AG09309 (cell line): ENCODE measurements around the gene BRMS1.
A peak's percentile ranks its signal among the peaks of the same experiment; 100 is the strongest.
"Not testable (repeated sequence)": the region's sequence is repeated elsewhere in the genome, so short reads cannot be mapped to it uniquely, and the experiment has no call there.

ENCODE experiments used
- DNase-seq: peaks from one replicate; pipeline ENCODE4 v3.0.0-alpha.2; 2010; ENCODE audit warnings: low read depth
- H3K4me3 ChIP-seq: 2 replicates; pipeline ENCODE4 v1.5.1; 2011; ENCODE audit warnings: mild to moderate bottlenecking, low read depth, low read length, moderate library complexity; ENCODE audit not compliant: control insufficient read depth
- TF ChIP-seq, protein P1 (sequence below): IDR thresholded peaks from 2 replicates; pipeline ENCODE4 v1.5.1; 2011; ENCODE audit warnings: mild to moderate bottlenecking, low read depth, low read length, inconsistent platforms; ENCODE audit not compliant: insufficient read depth, control insufficient read depth; ENCODE audit errors: missing control alignments

The BRMS1 gene

DNA sequence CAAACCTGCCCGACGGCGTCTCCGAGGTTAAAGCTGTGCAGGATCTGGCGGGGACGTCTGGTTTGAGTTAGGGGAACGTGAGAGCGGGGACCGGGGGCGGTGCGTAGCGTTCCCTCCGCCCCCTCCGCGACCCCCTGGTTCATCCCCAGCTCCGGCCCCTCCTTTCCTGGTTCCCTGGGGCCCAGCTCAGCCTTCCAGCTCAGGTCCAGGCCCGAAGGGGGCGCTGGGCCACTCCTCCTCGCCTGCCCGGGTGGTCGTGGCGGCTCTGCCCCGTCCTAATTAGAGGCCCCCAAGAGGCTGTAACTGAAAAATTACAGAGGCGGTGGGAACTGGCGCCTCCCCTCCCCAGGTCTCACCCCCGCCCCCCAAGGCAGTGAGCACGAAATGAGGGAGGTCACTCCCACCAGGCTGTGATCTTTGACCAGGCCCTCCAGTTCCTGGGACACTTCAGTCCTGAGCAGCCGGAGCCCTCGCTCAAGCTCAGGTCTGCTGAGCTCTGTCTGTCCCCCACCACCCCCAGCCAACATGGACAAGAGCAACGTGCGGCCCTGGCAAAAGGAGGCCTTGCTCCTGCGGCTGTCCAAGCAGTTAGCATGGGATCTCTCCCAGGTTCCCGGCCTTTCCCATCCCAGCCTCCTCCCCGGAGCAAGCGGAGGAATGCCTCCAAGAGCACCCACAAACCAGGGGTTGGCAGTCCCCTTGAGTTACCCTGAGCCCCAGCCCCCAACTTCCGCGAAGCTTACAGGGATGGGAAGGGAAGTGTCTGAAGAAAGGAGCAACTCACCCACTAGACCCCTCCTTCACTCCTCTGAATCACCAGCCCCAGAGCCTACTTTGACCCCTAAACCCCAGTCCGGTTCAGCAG is 31.4 kb downstream of the BRMS1 start:
- peak overlapping the region; percentile 74 for H3K4me3 ChIP-seq
- TF ChIP-seq, protein P1, sequence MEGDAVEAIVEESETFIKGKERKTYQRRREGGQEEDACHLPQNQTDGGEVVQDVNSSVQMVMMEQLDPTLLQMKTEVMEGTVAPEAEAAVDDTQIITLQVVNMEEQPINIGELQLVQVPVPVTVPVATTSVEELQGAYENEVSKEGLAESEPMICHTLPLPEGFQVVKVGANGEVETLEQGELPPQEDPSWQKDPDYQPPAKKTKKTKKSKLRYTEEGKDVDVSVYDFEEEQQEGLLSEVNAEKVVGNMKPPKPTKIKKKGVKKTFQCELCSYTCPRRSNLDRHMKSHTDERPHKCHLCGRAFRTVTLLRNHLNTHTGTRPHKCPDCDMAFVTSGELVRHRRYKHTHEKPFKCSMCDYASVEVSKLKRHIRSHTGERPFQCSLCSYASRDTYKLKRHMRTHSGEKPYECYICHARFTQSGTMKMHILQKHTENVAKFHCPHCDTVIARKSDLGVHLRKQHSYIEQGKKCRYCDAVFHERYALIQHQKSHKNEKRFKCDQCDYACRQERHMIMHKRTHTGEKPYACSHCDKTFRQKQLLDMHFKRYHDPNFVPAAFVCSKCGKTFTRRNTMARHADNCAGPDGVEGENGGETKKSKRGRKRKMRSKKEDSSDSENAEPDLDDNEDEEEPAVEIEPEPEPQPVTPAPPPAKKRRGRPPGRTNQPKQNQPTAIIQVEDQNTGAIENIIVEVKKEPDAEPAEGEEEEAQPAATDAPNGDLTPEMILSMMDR = peak; percentile 55
- no peak for DNase-seq

DNA sequence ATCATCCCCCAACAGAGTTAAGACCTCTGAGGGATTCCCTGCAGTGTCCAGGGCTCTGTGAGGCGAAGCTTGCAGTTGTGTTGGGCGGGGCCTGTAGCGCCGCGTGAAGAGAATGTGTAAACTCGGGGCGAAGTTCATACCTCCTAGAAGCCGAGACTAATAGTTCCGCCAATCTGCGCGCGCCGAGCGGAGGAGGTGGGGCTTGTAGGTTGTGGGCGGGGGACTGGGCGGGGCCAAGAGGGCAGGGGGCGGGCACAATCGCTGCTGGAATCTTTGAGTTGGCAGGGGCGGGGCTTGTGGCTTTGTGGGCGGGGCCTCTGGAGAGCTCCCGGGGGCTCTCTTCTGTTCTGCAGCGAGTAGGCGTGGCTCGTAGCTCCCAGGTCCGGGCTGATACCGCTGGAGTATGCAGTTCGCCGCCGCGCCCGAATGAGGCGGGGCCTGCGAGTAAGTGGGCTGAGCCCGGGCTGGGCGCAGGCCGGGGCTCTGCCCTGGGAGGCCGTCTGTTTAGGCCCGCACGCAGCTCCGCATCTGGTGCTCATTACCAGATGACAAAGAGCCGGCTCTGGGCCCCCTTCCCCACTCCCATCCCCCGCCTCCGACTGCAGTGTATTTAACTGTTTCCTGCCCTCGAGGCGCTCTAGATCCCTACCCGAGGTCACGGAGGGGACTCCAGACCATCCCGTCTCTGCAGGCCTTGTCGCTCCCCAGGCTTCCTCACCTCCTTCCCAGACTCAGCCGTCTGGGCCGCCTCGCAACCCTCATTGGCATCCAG is 32.2 kb downstream of the BRMS1 start:
- peak; percentile 98 for DNase-seq
- TF ChIP-seq, protein P1 = no peak
- peak overlapping the region; percentile 74 for H3K4me3 ChIP-seq

DNA sequence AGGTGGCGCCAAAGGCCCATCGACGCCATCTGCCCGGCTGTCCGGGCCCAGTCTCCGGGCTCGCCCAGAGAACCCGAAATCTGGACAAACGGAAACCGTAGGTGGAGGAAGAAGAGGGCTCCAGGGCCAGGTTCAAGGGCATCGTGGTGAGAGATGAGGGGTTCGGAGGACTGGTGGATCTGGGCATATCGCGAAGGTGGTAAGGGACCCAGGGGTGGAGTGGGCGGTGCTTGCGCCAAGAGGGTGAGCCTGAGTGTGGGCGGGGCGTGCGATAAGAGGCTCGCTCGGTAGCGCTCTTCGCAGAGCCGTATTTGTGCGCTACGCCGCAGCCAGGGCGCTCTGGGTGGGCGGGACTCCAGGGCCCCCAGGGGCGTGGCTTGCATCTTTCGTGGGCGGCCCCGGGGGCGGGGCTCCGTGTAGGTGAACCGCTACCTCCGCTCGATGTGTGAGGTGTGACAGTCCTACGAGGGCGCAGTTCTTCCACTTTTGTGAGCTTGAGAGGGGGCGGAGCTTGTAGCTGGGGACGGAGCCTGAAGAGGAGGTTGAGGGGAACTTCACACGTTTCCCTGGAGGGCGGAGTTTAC is 32.8 kb downstream of the BRMS1 start:
- no peak for DNase-seq
- H3K4me3 ChIP-seq = peak overlapping the region; percentile 68
- TF ChIP-seq, protein P1 = peak; percentile 94

- DNase-seq = no peak
- peak overlapping the region; percentile 68 for H3K4me3 ChIP-seq
- TF ChIP-seq, protein P1 = no peak
Measured at GRCh38 chr11:66311470-66311964, 33.4 kb downstream of the BRMS1 start.

GRCh38 chr11:66310803-66311440 is 34.0 kb downstream of the BRMS1 start:
- DNase-seq, H3K4me3 ChIP-seq: not testable (repeated sequence)

GRCh38 chr11:66310324-66310723 is 34.6 kb downstream of the BRMS1 start:
- TF ChIP-seq, protein P1 = no peak
- H3K4me3 ChIP-seq = no peak overlapping the region
- no peak for DNase-seq
